HEK293T (cell line): ENCODE results near the gene RNASE7.

Experiments used
- CTCF ChIA-PET: fragments of 350-600 bp; formaldehyde crosslinking; extraction: SDS; loops from one replicate; lab custom pipeline; 2021; ENCODE audit warnings: antibody characterized with exemption, inconsistent platforms; lab: Yijun Ruan, JAX
- POLR2A ChIA-PET: fragments of 350-600 bp; formaldehyde crosslinking; extraction: SDS; loops from one replicate; lab custom pipeline; 2020; ENCODE audit warnings: antibody characterized with exemption, inconsistent platforms; lab: Yijun Ruan, JAX
- DNase-seq: peaks from one replicate; pipeline ENCODE4 v3.0.0; 2012; ENCODE audit warnings: mixed read lengths; ENCODE audit errors: extremely low spot score
- ARNT ChIP-seq: fragments of 450-650 bp; IDR thresholded peaks from 2 replicates; pipeline ENCODE4 v1.6.1; 2017; ENCODE audit warnings: mild to moderate bottlenecking
- BHLHE40 ChIP-seq: fragments of 450-650 bp; IDR thresholded peaks from 2 replicates; pipeline ENCODE4 v1.6.1; 2016; ENCODE audit warnings: mild to moderate bottlenecking, moderate library complexity, borderline replicate concordance
- CTBP1 ChIP-seq: fragments of 450-650 bp; IDR thresholded peaks from 2 replicates; pipeline ENCODE4 v1.6.1; 2016; ENCODE audit warnings: borderline replicate concordance
- ELF4 ChIP-seq: fragments of 450-650 bp; IDR thresholded peaks from 2 replicates; pipeline ENCODE4 v1.6.1; 2017; ENCODE audit warnings: antibody characterized with exemption
- FOXA1 ChIP-seq: fragments of 450-650 bp; IDR thresholded peaks from 2 replicates; pipeline ENCODE4 v1.6.1; 2016; ENCODE audit warnings: mild to moderate bottlenecking
- FOXK2 ChIP-seq: fragments of 450-650 bp; IDR thresholded peaks from 2 replicates; pipeline ENCODE4 v1.6.1; 2016; ENCODE audit warnings: mild to moderate bottlenecking
- FOXM1 ChIP-seq: fragments of 450-650 bp; IDR thresholded peaks from 2 replicates; pipeline ENCODE4 v1.6.1; 2017; ENCODE audit warnings: mild to moderate bottlenecking, borderline replicate concordance
- HDGF ChIP-seq: fragments of 450-650 bp; IDR thresholded peaks from 2 replicates; pipeline ENCODE4 v1.6.1; 2017; ENCODE audit warnings: antibody characterized with exemption, borderline replicate concordance
- L3MBTL2 ChIP-seq: fragments of 450-650 bp; conservative IDR thresholded peaks from 2 replicates; pipeline ENCODE4 v1.6.1; 2016; ENCODE audit warnings: mild to moderate bottlenecking
- LEF1 ChIP-seq: fragments of 450-650 bp; IDR thresholded peaks from 2 replicates; pipeline ENCODE4 v1.6.1; 2017; ENCODE audit warnings: mild to moderate bottlenecking, borderline replicate concordance
- NFRKB ChIP-seq: fragments of 450-650 bp; IDR thresholded peaks from 2 replicates; pipeline ENCODE4 v1.6.1; 2016; ENCODE audit warnings: mild to moderate bottlenecking, moderate library complexity
- SP1 ChIP-seq: fragments of 450-650 bp; IDR thresholded peaks from 2 replicates; pipeline ENCODE4 v1.6.1; 2017
- SUZ12 ChIP-seq: fragments of 450-650 bp; IDR thresholded peaks from 2 replicates; pipeline ENCODE4 v1.6.1; 2016; ENCODE audit warnings: mild to moderate bottlenecking
- TARDBP ChIP-seq: fragments of 450-650 bp; IDR thresholded peaks from 2 replicates; pipeline ENCODE4 v1.6.1; 2016
- ZNF384 ChIP-seq: fragments of 450-650 bp; IDR thresholded peaks from 2 replicates; pipeline ENCODE4 v1.6.1; 2016
- TF ChIP-seq, protein P1 (sequence below): fragments of 450-650 bp; IDR thresholded peaks from 2 replicates; pipeline ENCODE4 v1.6.1; 2016

RNASE7 gene

DNA sequence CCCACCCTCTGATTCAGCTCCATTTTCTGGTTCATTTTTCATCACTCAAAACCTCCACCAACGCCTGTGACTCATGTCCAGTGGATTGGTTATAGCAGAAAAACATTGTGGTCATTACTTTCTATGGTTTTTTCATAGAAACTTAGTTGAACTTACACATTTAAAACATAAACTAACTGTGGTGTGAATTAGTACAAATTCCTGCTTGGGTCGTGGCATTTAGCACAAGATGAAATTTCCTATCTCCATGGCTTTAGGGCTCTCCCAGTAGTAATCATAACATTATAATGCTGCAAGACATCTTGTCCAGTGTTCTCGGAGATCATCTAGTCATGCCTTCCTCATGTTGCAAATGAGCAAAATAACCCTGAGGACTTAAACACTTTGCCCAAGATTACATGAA lies 7.1 kb downstream of the RNASE7 start:
- CTCF ChIA-PET: interaction anchor here (3.0 kb wide), 1 partner anchor 34 kb away, joined by 14 read pairs; no protein-coding TSS in a partner anchor
- TF ChIP-seq TARDBP (no peak), LEF1 (no peak), FOXA1 (no peak), ELF4 (no peak), FOXK2 (no peak), L3MBTL2 (no peak), SUZ12 (no peak), NFRKB (no peak)
- TF ChIP-seq, protein P1, sequence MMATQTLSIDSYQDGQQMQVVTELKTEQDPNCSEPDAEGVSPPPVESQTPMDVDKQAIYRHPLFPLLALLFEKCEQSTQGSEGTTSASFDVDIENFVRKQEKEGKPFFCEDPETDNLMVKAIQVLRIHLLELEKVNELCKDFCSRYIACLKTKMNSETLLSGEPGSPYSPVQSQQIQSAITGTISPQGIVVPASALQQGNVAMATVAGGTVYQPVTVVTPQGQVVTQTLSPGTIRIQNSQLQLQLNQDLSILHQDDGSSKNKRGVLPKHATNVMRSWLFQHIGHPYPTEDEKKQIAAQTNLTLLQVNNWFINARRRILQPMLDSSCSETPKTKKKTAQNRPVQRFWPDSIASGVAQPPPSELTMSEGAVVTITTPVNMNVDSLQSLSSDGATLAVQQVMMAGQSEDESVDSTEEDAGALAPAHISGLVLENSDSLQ: no peak
- no peak for DNase-seq
- POLR2A ChIA-PET: no interaction called here

DNA sequence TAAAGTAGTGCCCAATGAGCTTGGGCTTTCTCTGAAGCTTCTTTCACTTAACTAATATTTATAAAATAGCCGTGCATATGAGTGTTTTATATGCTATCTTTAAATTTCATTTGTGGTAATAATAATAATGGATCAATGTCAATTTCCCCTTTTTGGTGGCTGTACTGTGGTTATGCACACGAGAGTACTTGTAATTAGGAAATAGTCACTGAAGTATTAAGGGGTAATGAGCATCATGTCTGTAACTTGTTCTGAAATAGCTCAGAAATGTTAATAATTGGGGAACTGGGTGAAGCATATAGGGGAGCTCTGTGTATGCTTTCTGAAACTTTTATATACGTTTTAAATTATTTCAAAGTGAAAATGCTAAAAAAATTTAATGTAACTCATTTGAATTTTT lies 8.4 kb downstream of the RNASE7 start:
- no peak for DNase-seq
- TF ChIP-seq TARDBP: no peak
- no peak for TF ChIP-seq CTBP1
- TF ChIP-seq FOXM1: no peak
- TF ChIP-seq SUZ12: no peak
- no peak for TF ChIP-seq L3MBTL2
- POLR2A ChIA-PET: interaction anchor here (1.3 kb wide), 1 partner anchor 12 kb away, joined by 4 read pairs; no protein-coding TSS in a partner anchor
- CTCF ChIA-PET: interaction anchor here (1.7 kb wide), 1 partner anchor 79 kb away, joined by 3 read pairs; no protein-coding TSS in a partner anchor

DNA sequence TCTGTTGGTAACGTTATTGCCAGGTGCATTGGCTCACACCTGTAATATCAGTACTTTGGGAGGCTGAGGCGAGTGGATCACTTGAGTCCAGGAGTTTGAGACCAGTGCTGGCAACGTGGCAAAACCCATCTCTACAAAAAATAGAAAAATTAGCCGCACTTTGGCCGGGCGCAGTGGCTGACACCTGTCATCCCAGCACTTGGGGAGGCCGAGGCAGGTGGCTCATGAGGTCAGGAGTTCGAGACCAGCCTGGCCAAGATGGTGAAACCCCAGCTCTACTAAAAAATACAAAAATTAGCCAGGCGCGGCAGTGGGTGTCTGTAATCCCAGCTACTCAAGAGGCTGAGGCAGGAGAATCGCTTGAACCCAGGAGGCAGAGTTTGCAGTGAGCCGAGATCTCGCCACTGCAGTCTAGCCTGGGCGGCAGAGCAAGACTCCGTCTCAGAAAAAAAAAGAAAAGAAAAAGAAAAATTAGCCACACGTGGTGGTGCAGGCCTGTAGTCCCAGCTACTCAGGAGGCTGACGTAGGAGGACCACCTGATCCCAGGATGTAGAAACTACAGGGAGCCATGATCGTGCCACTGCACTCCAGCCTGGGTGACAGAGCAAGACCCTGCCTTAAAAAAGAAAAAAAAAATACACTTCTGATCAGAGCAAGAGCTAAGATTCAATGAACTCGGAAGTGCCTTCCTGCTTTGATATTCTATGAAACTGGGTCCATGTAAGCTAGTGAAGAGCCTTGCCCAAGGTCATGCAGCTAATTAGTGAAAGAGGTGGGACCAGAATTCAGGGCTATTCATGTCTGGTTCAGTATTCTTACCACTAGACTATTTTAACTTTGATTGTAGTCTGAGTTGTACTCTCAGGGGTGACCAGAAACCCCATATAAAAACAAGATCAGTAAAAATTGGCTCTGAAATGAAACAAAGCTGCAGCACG lies 11.3 kb downstream of the RNASE7 start:
- no peak for TF ChIP-seq SUZ12
- TF ChIP-seq SP1: no peak
- no peak for TF ChIP-seq HDGF
- TF ChIP-seq L3MBTL2: no peak
- TF ChIP-seq ARNT: no peak
- POLR2A ChIA-PET: interaction anchor here (1.0 kb wide), 1 partner anchor 22 kb away, joined by 5 read pairs; no protein-coding TSS in a partner anchor
- CTCF ChIA-PET: interaction anchor here (1.1 kb wide), 2 partner anchors 39 to 83 kb away, joined by 3 read pairs; no protein-coding TSS in a partner anchor
- DNase-seq: no peak

DNA sequence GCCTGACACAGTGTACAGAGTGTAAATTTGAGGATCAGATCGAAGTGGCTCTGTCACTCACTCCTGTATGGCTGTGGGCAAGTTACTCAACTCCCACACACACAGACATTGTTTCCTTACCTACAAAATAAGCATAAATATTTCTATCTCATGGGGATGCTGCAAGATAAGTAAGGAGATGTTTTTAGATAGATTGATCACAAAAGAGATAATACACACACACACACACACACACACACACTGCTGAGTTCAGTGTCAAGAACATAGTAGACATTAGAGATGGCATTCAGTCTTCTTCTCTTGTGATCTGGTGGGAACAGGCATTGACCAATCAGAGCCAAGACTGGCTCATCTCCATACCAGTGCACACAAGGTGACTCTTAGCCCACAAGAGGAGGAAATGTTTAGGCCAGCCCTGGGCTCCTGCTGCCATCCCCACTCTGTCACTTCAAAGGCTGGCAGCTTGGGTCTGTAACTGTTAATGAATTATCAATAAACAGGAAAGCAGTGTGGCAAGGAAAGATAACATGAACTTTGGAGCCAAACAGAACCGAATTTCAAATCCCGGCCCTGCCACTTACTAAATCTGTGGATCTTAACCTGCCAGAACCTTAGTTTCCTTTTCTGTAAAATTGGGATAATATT lies 12.1 kb downstream of the RNASE7 start:
- no peak for TF ChIP-seq BHLHE40
- no peak for TF ChIP-seq NFRKB
- no peak for TF ChIP-seq ARNT
- ChIA-PET POLR2A (interaction anchor here (1.0 kb wide), 1 partner anchor 23 kb away, joined by 5 read pairs; no protein-coding TSS in a partner anchor), CTCF (interaction anchor here (0.6 to 1.1 kb wide), 2 partner anchors 40 to 792 kb away, joined by 3 read pairs; no protein-coding TSS in a partner anchor)
- no peak for DNase-seq

DNA sequence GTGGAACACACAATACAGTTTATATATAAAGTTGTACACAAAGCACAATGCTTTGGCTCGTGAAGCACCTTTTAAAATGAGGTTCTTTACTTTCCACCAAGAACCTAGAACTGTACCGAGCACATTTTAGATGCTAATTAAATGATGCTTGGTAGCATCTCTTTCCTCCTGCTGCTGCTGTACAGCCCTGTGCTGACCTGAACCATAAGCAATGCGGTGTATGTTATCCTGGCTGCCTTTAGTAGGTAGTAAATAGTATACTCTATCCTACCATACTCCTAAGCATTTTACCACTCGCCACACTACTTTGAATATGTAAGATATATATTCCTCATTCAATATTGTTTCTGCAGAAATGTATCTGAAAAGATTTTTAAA lies 12.6 kb downstream of the RNASE7 start:
- TF ChIP-seq FOXM1 (no peak), HDGF (no peak), SP1 (no peak), L3MBTL2 (no peak), ZNF384 (no peak), SUZ12 (no peak), ARNT (no peak), ELF4 (no peak), TARDBP (no peak), CTBP1 (no peak), FOXA1 (no peak), FOXK2 (no peak), NFRKB (no peak), BHLHE40 (no peak), LEF1 (no peak)
- TF ChIP-seq, protein P1: no peak
- POLR2A ChIA-PET: no interaction called here
- CTCF ChIA-PET: interaction anchor here (0.6 kb wide), 1 partner anchor 792 kb away, joined by 3 read pairs; no protein-coding TSS in a partner anchor
- no peak for DNase-seq

DNA sequence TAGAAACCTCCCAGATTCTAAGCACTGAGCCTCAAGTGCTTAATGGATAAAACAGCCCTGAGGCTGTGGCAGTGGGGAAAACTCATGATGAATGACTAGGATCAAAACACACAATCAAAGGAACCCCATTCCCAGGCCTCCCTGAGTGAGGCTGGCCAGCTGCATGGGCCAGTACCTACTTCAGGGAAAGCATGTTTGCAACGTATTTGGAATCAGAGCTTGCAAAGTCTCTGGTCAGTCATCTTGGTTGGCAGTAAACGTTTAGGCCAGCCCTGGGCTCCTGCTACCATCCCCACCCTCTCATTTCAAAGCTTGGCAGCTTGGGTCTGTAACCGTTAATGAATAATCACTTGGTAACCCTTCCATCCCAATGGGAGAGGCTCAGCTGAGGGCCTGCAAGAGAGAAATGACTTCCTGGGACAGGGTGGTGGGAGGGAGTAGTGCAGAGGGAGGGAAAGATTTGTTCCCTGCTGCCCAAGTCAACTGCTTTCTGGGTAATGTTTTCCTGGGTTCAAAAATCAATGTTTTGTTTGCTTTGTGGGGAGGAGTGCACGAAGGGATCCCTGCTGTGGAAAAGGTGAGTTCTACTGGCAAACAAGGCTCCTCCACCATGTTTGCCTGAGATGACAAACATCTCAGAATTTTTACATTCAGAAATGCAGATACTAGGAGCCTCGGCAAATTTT lies 13.4 kb downstream of the RNASE7 start:
- TF ChIP-seq ZNF384: no peak
- no peak for TF ChIP-seq ELF4
- TF ChIP-seq CTBP1: no peak
- ChIA-PET CTCF (interaction anchor here (1.5 kb wide), 1 partner anchor 41 kb away, joined by 5 read pairs; no protein-coding TSS in a partner anchor), POLR2A (no interaction called here)
- no peak for DNase-seq
